K562 (cell line): ENCODE data around the gene BTBD17. TPM values are rescaled to one million over a fixed set of nuclear protein-coding genes. Genes with fewer than 3 reads are reported as not detected.

Experiments used
- ATAC-seq: fragments of 200-7000 bp; cut with Tn5 transposase; 3 replicates; pipeline ENCODE4 v1.9.1; 2020; ENCODE audit warnings: moderate library complexity
- BruUV-seq: library from RNA; stranded (reverse); fragments of 400-500 nt; replicated peaks from 2 replicates; lab custom pipeline; 2021; lab: Mats Ljungman, UMichigan
- CTCF ChIA-PET: fragments of 300-600 bp; formaldehyde crosslinking; extraction: SDS; loops from one replicate; lab custom pipeline; 2021; ENCODE audit warnings: low intra/inter-chr PET ratio; lab: Yijun Ruan, JAX
- POLR2A ChIA-PET: fragments of 300-600, 350-650 bp; sonication (Branson Sonifier 250); formaldehyde crosslinking; extraction: SDS; loops from one replicate; lab custom pipeline; 2021; ENCODE audit warnings: antibody characterized with exemption, inconsistent platforms; lab: Yijun Ruan, JAX
- DNase-seq, 4 experiments: peaks; one replicate each; pipeline versions ENCODE4 v3.0.0 to v3.0.0-alpha.2; 2011 to 2018; ENCODE audit warnings: low spot score in 3 of 4, mixed read lengths in 3 of 4; ENCODE audit errors: extremely low read depth in 1 of 4
- FAIRE-seq: peaks from 2 replicates; lab custom pipeline; 2011; peaks lifted over from hg19 to GRCh38; lab: Jason Lieb, UNC
- H2AFZ ChIP-seq: 2 replicates; pipeline ENCODE4 v1.6.0; 2011; ENCODE audit warnings: low read depth, low read length, control low read depth, inconsistent platforms
- H3K27ac ChIP-seq: fragments of 200-600 bp; 3 replicates; pipeline ENCODE4 v1.8.0; 2011; ENCODE audit warnings: low read depth, mild to moderate bottlenecking, control low read depth, inconsistent platforms, low read length, moderate library complexity, mixed read lengths; ENCODE audit errors: extremely low read depth
- H3K27me3 ChIP-seq, 2 experiments: fragments of 300-600 bp in 1 of 2; 2 replicates in 1 of 2; 3 replicates in 1 of 2; pipeline versions ENCODE4 v1.6.0 to v1.8.0; 2011; ENCODE audit warnings: inconsistent platforms in 2 of 2, low read length in 2 of 2, mild to moderate bottlenecking in 1 of 2, mixed read lengths in 1 of 2, moderate library complexity in 1 of 2; ENCODE audit not compliant: control insufficient read depth in 2 of 2, insufficient read depth in 2 of 2
- H3K36me3 ChIP-seq: fragments of 300-600 bp; 3 replicates; pipeline ENCODE4 v1.8.0; 2011; ENCODE audit warnings: mild to moderate bottlenecking, low read length, inconsistent platforms; ENCODE audit not compliant: control insufficient read depth, insufficient read depth
- H3K4me1 ChIP-seq, 2 experiments: fragments of 200-600 bp in 1 of 2; replicated peaks in 1 of 2; 2 replicates in 1 of 2; 3 replicates in 1 of 2; pipeline versions ENCODE4 v1.5.1 to v1.8.0; 2011; ENCODE audit warnings: inconsistent platforms in 2 of 2, low read length in 2 of 2, mild to moderate bottlenecking in 1 of 2, mixed read lengths in 1 of 2, moderate library complexity in 1 of 2; ENCODE audit not compliant: control insufficient read depth in 2 of 2, insufficient read depth in 2 of 2
- H3K4me2 ChIP-seq: 2 replicates; pipeline ENCODE4 v1.6.1; 2011; ENCODE audit warnings: low read length, control low read depth, inconsistent platforms, mixed read lengths; ENCODE audit not compliant: insufficient read depth
- H3K4me3 ChIP-seq: fragments of 200-600 bp; sonication (generic), shearing (Covaris generic); 2 replicates; pipeline ENCODE4 v1.5.1; 2016; ENCODE audit warnings: control low read depth, inconsistent platforms
- H3K79me2 ChIP-seq: fragments of 200-600 bp; 3 replicates; pipeline ENCODE4 v1.8.0; 2011; ENCODE audit warnings: low read length, inconsistent platforms; ENCODE audit not compliant: control insufficient read depth, insufficient read depth
- H3K9ac ChIP-seq, 2 experiments: 2 replicates each; pipeline versions ENCODE4 v1.6.0 to v1.6.1; 2011; ENCODE audit warnings: low read depth in 2 of 2, low read length in 2 of 2, control low read depth in 1 of 2, inconsistent platforms in 1 of 2, mild to moderate bottlenecking in 1 of 2, mixed read lengths in 1 of 2; ENCODE audit not compliant: insufficient read depth in 1 of 2
- H3K9me1 ChIP-seq: one replicate; pipeline ENCODE4 v1.6.0; 2011; ENCODE audit warnings: inconsistent platforms, mild to moderate bottlenecking, low read length, moderate library complexity; ENCODE audit not compliant: control insufficient read depth, insufficient read depth
- H3K9me3 ChIP-seq: replicated peaks from 2 replicates; pipeline ENCODE4 v1.5.1; 2011; ENCODE audit warnings: low read depth, low read length, inconsistent platforms; ENCODE audit not compliant: control insufficient read depth, insufficient read depth
- H4K20me1 ChIP-seq: replicated peaks from 2 replicates; pipeline ENCODE4 v1.6.1; 2011; ENCODE audit warnings: low read length, inconsistent platforms, mixed read lengths; ENCODE audit not compliant: control insufficient read depth, insufficient read depth
- E2F8 ChIP-seq: fragments of 450-650 bp; IDR thresholded peaks from 2 replicates; pipeline ENCODE4 v1.7.1; 2018; ENCODE audit warnings: mild to moderate bottlenecking, low read depth; ENCODE audit not compliant: partially characterized antibody
- HMGXB4 ChIP-seq: sonication (generic); formaldehyde crosslinking; IDR thresholded peaks from 2 replicates; pipeline ENCODE4 v1.8.1; 2023; ENCODE audit warnings: mild to moderate bottlenecking, missing genetic modification reagents
- KDM5B ChIP-seq: fragments of 200-600 bp; sonication (generic); IDR thresholded peaks from 2 replicates; pipeline ENCODE4 v1.6.1; 2012; ENCODE audit warnings: low read depth, mild to moderate bottlenecking, moderate library complexity, low read length, control low read depth, inconsistent platforms; ENCODE audit not compliant: insufficient replicate concordance
- RBM14 ChIP-seq: fragments of 200-400 bp; formaldehyde crosslinking; IDR thresholded peaks from 2 replicates; pipeline ENCODE4 v1.6.1; 2018; ENCODE audit warnings: low read depth, mild to moderate bottlenecking, low read length, moderate library complexity, borderline replicate concordance; ENCODE audit not compliant: insufficient read depth
- ZNF232 ChIP-seq: sonication (generic); formaldehyde crosslinking; IDR thresholded peaks from 2 replicates; pipeline ENCODE4 v1.8.0; 2022; ENCODE audit warnings: mild to moderate bottlenecking, missing genetic modification reagents
- ZNF253 ChIP-seq: fragments of 250-450 bp; sonication (Bioruptor Pico); conservative IDR thresholded peaks from 2 replicates; pipeline ENCODE4 v1.6.1; 2021; ENCODE audit warnings: mild to moderate bottlenecking
- ZNF512 ChIP-seq: IDR thresholded peaks from 2 replicates; pipeline ENCODE4 v1.6.1; 2016; ENCODE audit warnings: missing genetic modification characterization, missing compliant biosample characterization
- WGBS: fragments of 100-300 bp; shearing (Covaris generic); methylation state at CpG from one replicate; pipeline ENCODE4 v1.1.6; 2016; ENCODE audit warnings: low coverage, mixed read lengths; ENCODE audit not compliant: insufficient coverage; ENCODE audit errors: missing lambda C conversion rate; 5-methylcytosine and 5-hydroxymethylcytosine counted together
- in situ Hi-C: fragments of 300-500 bp; cut with MboI; formaldehyde crosslinking; loops from 4 replicates; pipeline ENCODE4 v1.15.0; 2018; ENCODE audit warnings: inconsistent platforms, mixed read lengths
- intact Hi-C: fragments of 100-400 bp; cut with micrococcal nuclease; formaldehyde crosslinking; loops from 2 replicates; pipeline ENCODE4 v1.14.2; 2022
- polyA plus RNA-seq, 8 experiments: library from polyadenylated mRNA; depleted of rRNA in 4 of 8; stranded (reverse) in 5 of 8; unstranded in 3 of 8; fragments of >200 nt; fragmentation: Nextera tagmentation in 2 of 8; fragmentation: Illumina TruSeq in 1 of 8; extraction: Ambion mirVana in 2 of 8; extraction: Trizol in 1 of 8; gene quantifications; 2 replicates each; pipeline versions ENCODE4 v1.2.1 to v1.2.3, GENCODE V29; 2011 to 2014; ENCODE audit warnings: inconsistent platforms in 1 of 8, missing spikeins in 1 of 8
- total RNA-seq, 7 experiments: library from RNA; depleted of rRNA in 6 of 7; stranded (reverse); fragments of >200 nt in 6 of 7; fragmentation: Illumina TruSeq in 2 of 7; extraction: Trizol in 2 of 7; gene quantifications; 2 replicates each; pipeline versions ENCODE4 v1.2.1 to v1.2.3, GENCODE V29; 2011 to 2021; ENCODE audit warnings: low replicate concordance in 1 of 7

BTBD17 gene
- total and polyA plus RNA-seq, 9 of the 15 experiments (the other 6 are each of a cell fraction or from before 2014, with no cell fraction given): not detected

- no peak for TF ChIP-seq E2F8
- no peak for TF ChIP-seq ZNF232 (CRISPR knock-in tag)
- TF ChIP-seq RBM14: no peak
- no peak for TF ChIP-seq KDM5B
- TF ChIP-seq, all 486 proteins: peak for 0
Measured at GRCh38 chr17:74371653-74372147, 10.0 kb upstream of the BTBD17 start (continued).

GRCh38 chr17:74369665-74370490, 8.2 kb upstream of the BTBD17 start:
- Histone ChIP-seq H3K79me2 (no peaks in the 10 kb centered on the region), H3K9me1 (no peaks in the 10 kb centered on the region), H4K20me1 (peaks cover 9% of the 10 kb centered on the region), H2AFZ (no peak overlapping the region), H3K4me2 (no peak overlapping the region), H3K4me1 (peaks cover 0 to 22% of the 10 kb centered on the region in 2 experiments; a peak in 1 of 5 replicates), H3K27me3 (peaks cover 27 to 54% of the 10 kb centered on the region in 2 experiments), H3K27ac (no peak overlapping the region), H3K36me3 (no peaks in the 10 kb centered on the region), H3K9me3 (no peaks in the 10 kb centered on the region), H3K9ac (no peak overlapping the region), H3K4me3 (no peak overlapping the region)
- ATAC-seq: no peak
- no peak for DNase-seq
- in situ Hi-C loops: loop anchor here (10.0 kb wide), 1 partner anchor 225 kb away; the partner anchor contains the start of gene CD300LD
- CTCF ChIA-PET: interaction anchor here (2.0 kb wide), 1 partner anchor 88 kb away, joined by 18 read pairs; no protein-coding TSS in a partner anchor
- POLR2A ChIA-PET: interaction anchor here (1.1 kb wide), 1 partner anchor 73 kb away, joined by 3 read pairs; no protein-coding TSS in a partner anchor
- BruUV-seq: no TSS peak
- 6% methylated on average over 15 of the region's 17 CpGs for WGBS
- FAIRE-seq: no peak
- intact Hi-C loops: loop anchor here (2.0 to 5.0 kb wide), 3 partner anchors 87 to 162 kb away; partner anchors contain the start of gene CD300LB
- TF ChIP-seq ZNF512 (tag): no peak
- no peak for TF ChIP-seq ZNF253 (CRISPR knock-in tag)
- no peak for TF ChIP-seq HMGXB4 (CRISPR knock-in tag)
